ENCODE results near the gene VHLL. TPM values are rescaled to one million over a fixed set of nuclear protein-coding genes. Genes with fewer than 3 reads are reported as not detected.
"Not testable (repeated sequence)": the region's sequence is repeated elsewhere in the genome, so short reads cannot be mapped to it uniquely, and the experiment has no call there.

VHLL gene
- total and polyA plus RNA-seq, 2 of the 13 experiments (the other 11 are each of a cell fraction or from before 2014, with no cell fraction given): 0.24 TPM; not detected in 1

DNA sequence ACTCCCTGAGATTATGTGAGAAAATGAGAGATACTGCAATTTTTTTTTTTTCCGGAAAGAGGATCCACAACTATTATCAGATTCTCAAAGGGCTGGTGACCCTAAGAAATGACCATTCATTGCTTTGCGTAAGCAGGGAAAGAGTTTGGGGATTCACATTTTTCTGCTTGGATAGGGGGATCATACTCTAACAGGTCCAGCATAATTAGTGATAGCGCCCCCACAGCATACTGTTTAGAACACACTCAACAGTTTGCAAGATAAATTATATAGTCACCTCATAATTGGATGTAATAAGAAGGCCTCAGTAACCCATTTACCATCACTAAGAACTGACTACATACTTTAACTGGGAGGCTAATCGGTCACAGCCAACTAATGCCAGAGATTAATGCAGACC lies 37.1 kb upstream of the VHLL start:
- Histone ChIP-seq H3K36me3 (replicated peaks in 1 of 2; ENCODE audit: control insufficient read depth in 1 of 2, insufficient read depth in 2 of 2, low read length in 2 of 2) (peaks cover 3 to 37% of the 10 kb centered on the region in 2 experiments; a peak in 4 of 5 replicates), H3K9ac (ENCODE audit: insufficient read depth, low read depth, low read length) (peak overlapping the region; percentile 85; the same call in 1 of the 2 replicates), H3K79me2 (ENCODE audit: insufficient read depth, low read length) (peaks cover 43% of the 10 kb centered on the region), H3K27ac (ENCODE audit: extremely low read length, insufficient read depth, low read length) (no peak overlapping the region), H3K4me3 (replicated peaks in 1 of 3; ENCODE audit: insufficient read depth in 1 of 3, low read depth in 2 of 3, low read length in 3 of 3) (peak overlapping the region; percentile 87 to 94 (median 92)), H2AFZ (ENCODE audit: low read length) (no peak overlapping the region), H3K4me1 (ENCODE audit: insufficient read depth, low read length) (peaks cover 25% of the 10 kb centered on the region), H3K27me3 (ENCODE audit: control insufficient read depth in 1 of 2, insufficient read depth in 2 of 2, low read length in 2 of 2) (no peaks in the 10 kb centered on the region; a peak in 1 of 5 replicates), H4K20me1 (ENCODE audit: insufficient read depth, low read length) (peaks cover 17% of the 10 kb centered on the region), H3K4me2 (ENCODE audit: low read depth, low read length) (peak overlapping the region; percentile 88), H3K9me3 (ENCODE audit: low read length) (no peaks in the 10 kb centered on the region)
- FAIRE-seq (no peak), ATAC-seq (no peak), DNase-seq (ENCODE audit: low spot score) (no peak)
- no TSS peak for BruUV-seq (replicated peaks)
- TF ChIP-seq FOXK2 (IDR thresholded peaks at IDR 0.05) (no peak), SAP130 (CRISPR knock-in tag; IDR thresholded peaks at IDR 0.05; ENCODE audit: low read depth) (peak; percentile 20; the same call in 1 of the 2 replicates)
- TF ChIP-seq, protein P1, sequence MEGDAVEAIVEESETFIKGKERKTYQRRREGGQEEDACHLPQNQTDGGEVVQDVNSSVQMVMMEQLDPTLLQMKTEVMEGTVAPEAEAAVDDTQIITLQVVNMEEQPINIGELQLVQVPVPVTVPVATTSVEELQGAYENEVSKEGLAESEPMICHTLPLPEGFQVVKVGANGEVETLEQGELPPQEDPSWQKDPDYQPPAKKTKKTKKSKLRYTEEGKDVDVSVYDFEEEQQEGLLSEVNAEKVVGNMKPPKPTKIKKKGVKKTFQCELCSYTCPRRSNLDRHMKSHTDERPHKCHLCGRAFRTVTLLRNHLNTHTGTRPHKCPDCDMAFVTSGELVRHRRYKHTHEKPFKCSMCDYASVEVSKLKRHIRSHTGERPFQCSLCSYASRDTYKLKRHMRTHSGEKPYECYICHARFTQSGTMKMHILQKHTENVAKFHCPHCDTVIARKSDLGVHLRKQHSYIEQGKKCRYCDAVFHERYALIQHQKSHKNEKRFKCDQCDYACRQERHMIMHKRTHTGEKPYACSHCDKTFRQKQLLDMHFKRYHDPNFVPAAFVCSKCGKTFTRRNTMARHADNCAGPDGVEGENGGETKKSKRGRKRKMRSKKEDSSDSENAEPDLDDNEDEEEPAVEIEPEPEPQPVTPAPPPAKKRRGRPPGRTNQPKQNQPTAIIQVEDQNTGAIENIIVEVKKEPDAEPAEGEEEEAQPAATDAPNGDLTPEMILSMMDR (CRISPR knock-in tag; IDR thresholded peaks at IDR 0.05): peak; percentile 45
- 69% methylated on average over 4 of the region's 4 CpGs for WGBS (ENCODE audit: low lambda C conversion rate)
- ChIA-PET POLR2A (interaction anchor here (0.8 to 2.9 kb wide), 4 partner anchors 36 to 123 kb away, joined by 3 to 22 read pairs (median 4); partner anchors contain the start of gene PMF1), CTCF (ENCODE audit: low intra/inter-chr PET ratio, low total read pairs) (no interaction called here)
- intact Hi-C loops (cut with micrococcal nuclease; ENCODE audit: unreplicated experiment): loop anchor here (5.0 kb wide), 2 partner anchors 36 to 44 kb away; no protein-coding TSS in a partner anchor
- in situ Hi-C loops (cut with HindIII; ENCODE audit: extremely low pct_ligation_motif_present, low pct_unique_long_range_greater_than_20kb): no loop called here

DNA sequence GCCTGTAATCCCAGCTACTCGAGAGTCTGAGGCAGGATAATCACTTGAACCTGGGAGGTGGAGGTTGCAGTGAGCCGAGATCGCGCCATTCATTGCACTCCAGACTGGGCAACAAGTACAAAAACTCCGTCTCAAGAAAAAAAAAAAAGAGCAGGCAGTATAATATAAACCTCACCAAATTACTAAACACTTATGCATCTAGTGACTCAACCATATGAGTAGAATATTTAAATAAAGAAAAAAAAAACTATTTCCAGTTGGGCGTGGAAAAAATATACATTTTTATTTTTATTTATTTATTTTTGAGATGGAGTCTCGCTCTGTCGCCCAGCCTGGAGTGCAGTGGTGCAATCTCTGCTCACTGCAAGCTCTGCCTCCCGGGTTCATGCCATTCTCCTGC lies 24.1 kb upstream of the VHLL start:
- H4K20me1 ChIP-seq (ENCODE audit: insufficient read depth, low read length); H3K27ac ChIP-seq (ENCODE audit: extremely low read length, insufficient read depth, low read length); H3K79me2 ChIP-seq (ENCODE audit: insufficient read depth, low read length); POLR2A ChIA-PET; H3K4me2 ChIP-seq (ENCODE audit: low read depth, low read length); CTCF ChIA-PET (ENCODE audit: low intra/inter-chr PET ratio, low total read pairs); H3K27me3 ChIP-seq (ENCODE audit: control insufficient read depth in 1 of 2, insufficient read depth in 2 of 2, low read length in 2 of 2); BruUV-seq (replicated peaks); DNase-seq (ENCODE audit: low spot score); H3K4me3 ChIP-seq (replicated peaks in 1 of 3; ENCODE audit: insufficient read depth in 1 of 3, low read depth in 2 of 3, low read length in 3 of 3); H3K9me3 ChIP-seq (ENCODE audit: low read length); in situ Hi-C loops (cut with HindIII; ENCODE audit: extremely low pct_ligation_motif_present, low pct_unique_long_range_greater_than_20kb); ATAC-seq; H2AFZ ChIP-seq (ENCODE audit: low read length); H3K4me1 ChIP-seq (ENCODE audit: insufficient read depth, low read length); FAIRE-seq; H3K9ac ChIP-seq (ENCODE audit: insufficient read depth, low read depth, low read length); intact Hi-C loops (cut with micrococcal nuclease; ENCODE audit: unreplicated experiment): not testable (repeated sequence)
- H3K36me3 ChIP-seq (replicated peaks in 1 of 2; ENCODE audit: control insufficient read depth in 1 of 2, insufficient read depth in 2 of 2, low read length in 2 of 2): peaks cover 26 to 62% of the 10 kb centered on the region in 2 experiments
- 97% methylated on average over 9 of the region's 9 CpGs for WGBS (ENCODE audit: low lambda C conversion rate)
